Endothelial cell of umbilical vein (primary cell): Measurements from ENCODE around the gene HENMT1. TPM values are rescaled to one million over a fixed set of nuclear protein-coding genes. Genes with fewer than 3 reads are reported as not detected.

Source experiments
- BruUV-seq: library from RNA; stranded (reverse); fragments of 400-500 nt; replicated peaks from 2 replicates; lab custom pipeline; 2021; lab: Mats Ljungman, UMichigan
- CTCF ChIA-PET: fragments of 300-600, 350-600 bp; sonication (Branson Sonifier 250); formaldehyde crosslinking; loops from one replicate; lab custom pipeline; 2021; ENCODE audit warnings: antibody characterized with exemption, inconsistent platforms; lab: Charles Lee
- POLR2A ChIA-PET: fragments of 300-600, 350-600 bp; sonication (Branson Sonifier 250); formaldehyde crosslinking; loops from one replicate; lab custom pipeline; 2021; ENCODE audit warnings: antibody characterized with exemption, inconsistent platforms; lab: Charles Lee
- DNase-seq: peaks from one replicate; pipeline ENCODE4 v3.0.0-alpha.2; 2011; ENCODE audit warnings: low read depth, low spot score
- FAIRE-seq: peaks from 2 replicates; lab custom pipeline; 2011; peaks lifted over from hg19 to GRCh38; lab: Jason Lieb, UNC
- H2AFZ ChIP-seq: 2 replicates; pipeline ENCODE4 v1.6.0; 2012; ENCODE audit warnings: low read depth, low read length, control low read depth, inconsistent platforms
- H3K27ac ChIP-seq: 2 replicates; pipeline ENCODE4 v1.5.1; 2011; ENCODE audit warnings: low read depth, mild to moderate bottlenecking, control low read depth, low read length, moderate library complexity; ENCODE audit not compliant: insufficient read depth
- H3K27me3 ChIP-seq, 2 experiments: 2 replicates each; pipeline versions ENCODE4 v1.6.0 to v1.6.1; 2011; ENCODE audit warnings: low read length in 2 of 2, mixed read lengths in 1 of 2; ENCODE audit not compliant: control insufficient read depth in 2 of 2, insufficient read depth in 2 of 2
- H3K36me3 ChIP-seq, 2 experiments: 2 replicates in 1 of 2; 3 replicates in 1 of 2; pipeline ENCODE4 v1.5.1; 2011; ENCODE audit warnings: low read length in 2 of 2, mild to moderate bottlenecking in 1 of 2, moderate library complexity in 1 of 2; ENCODE audit not compliant: control insufficient read depth in 2 of 2, insufficient read depth in 2 of 2; ENCODE audit errors: extremely low read depth in 1 of 2
- H3K4me1 ChIP-seq: 3 replicates; pipeline ENCODE4 v1.5.1; 2011; ENCODE audit warnings: mild to moderate bottlenecking, low read length; ENCODE audit not compliant: control insufficient read depth, insufficient read depth; ENCODE audit errors: extremely low read depth
- H3K4me2 ChIP-seq: 2 replicates; pipeline ENCODE4 v1.6.1; 2011; ENCODE audit warnings: low read length, control low read depth, mixed read lengths; ENCODE audit not compliant: insufficient read depth
- H3K4me3 ChIP-seq, 3 experiments: fragments of 200-600 bp in 1 of 3; sonication (generic), shearing (Covaris generic) in 1 of 3; replicated peaks in 1 of 3; 2 replicates each; pipeline ENCODE4 v1.5.1; 2011 to 2016; ENCODE audit warnings: control low read depth in 3 of 3, low read length in 3 of 3, mild to moderate bottlenecking in 2 of 3, inconsistent platforms in 1 of 3, low read depth in 1 of 3, moderate library complexity in 1 of 3; ENCODE audit not compliant: insufficient read depth in 1 of 3
- H3K79me2 ChIP-seq: 2 replicates; pipeline ENCODE4 v1.6.0; 2012; ENCODE audit warnings: low read length, inconsistent platforms; ENCODE audit not compliant: control insufficient read depth, insufficient read depth
- H3K9ac ChIP-seq: replicated peaks from 2 replicates; pipeline ENCODE3; 2011; ENCODE audit warnings: low read length, control low read depth; ENCODE audit not compliant: insufficient read depth; ENCODE audit errors: extremely low read depth
- H3K9me1 ChIP-seq: replicated peaks from 3 replicates; pipeline ENCODE4 v1.6.0; 2011; ENCODE audit warnings: mild to moderate bottlenecking, low read length; ENCODE audit not compliant: control insufficient read depth, insufficient read depth; ENCODE audit errors: extremely low read depth
- H3K9me3 ChIP-seq: replicated peaks from 2 replicates; pipeline ENCODE4 v1.5.1; 2012; ENCODE audit warnings: low read length, inconsistent platforms; ENCODE audit not compliant: control insufficient read depth, insufficient read depth
- H4K20me1 ChIP-seq: replicated peaks from 2 replicates; pipeline ENCODE3; 2011; ENCODE audit warnings: mild to moderate bottlenecking, low read length; ENCODE audit not compliant: control insufficient read depth, insufficient read depth; ENCODE audit errors: extremely low read depth
- CTCF ChIP-seq, 2 donors: IDR thresholded peaks; 1 replicate in 1 of 2; 2 replicates in 1 of 2; pipeline ENCODE4 v1.5.1; 2011; ENCODE audit warnings: low read length in 2 of 2, mild to moderate bottlenecking in 2 of 2, moderate library complexity in 2 of 2, control low read depth in 1 of 2, inconsistent platforms in 1 of 2, low read depth in 1 of 2; ENCODE audit not compliant: insufficient read depth in 1 of 2; ENCODE audit errors: extremely low read depth in 1 of 2
- EZH2 ChIP-seq: IDR thresholded peaks from 2 replicates; pipeline ENCODE4 v1.6.1; 2012; ENCODE audit warnings: borderline replicate concordance, low read depth, mild to moderate bottlenecking, moderate library complexity, low read length, inconsistent platforms; ENCODE audit not compliant: severe bottlenecking
- FOS ChIP-seq: IDR thresholded peaks from 2 replicates; pipeline ENCODE4 v1.6.1; 2011; ENCODE audit warnings: mild to moderate bottlenecking, low read length, moderate library complexity, borderline replicate concordance; ENCODE audit not compliant: insufficient read depth
- GATA2 ChIP-seq: IDR thresholded peaks from 2 replicates; pipeline ENCODE4 v1.7.0; 2011; ENCODE audit warnings: low read depth, mild to moderate bottlenecking, moderate library complexity, mixed read lengths, low read length; ENCODE audit not compliant: insufficient read length, insufficient read depth
- JUN ChIP-seq: IDR thresholded peaks from 2 replicates; pipeline ENCODE4 v1.6.1; 2011; ENCODE audit warnings: borderline replicate concordance, low read depth; ENCODE audit not compliant: insufficient read length, insufficient read depth
- MYC ChIP-seq: IDR thresholded peaks from one replicate; pipeline ENCODE4 v1.6.1; 2011; ENCODE audit warnings: mild to moderate bottlenecking, low read depth, low read length
- POLR2A ChIP-seq: IDR thresholded peaks from 2 replicates; pipeline ENCODE4 v1.6.1; 2012; ENCODE audit warnings: low read depth, mild to moderate bottlenecking, control low read depth, low read length
- POLR2AphosphoS5 ChIP-seq: IDR thresholded peaks from 2 replicates; pipeline ENCODE4 v1.6.1; 2012; ENCODE audit warnings: low read depth, mild to moderate bottlenecking, control low read depth, low read length, moderate library complexity; ENCODE audit not compliant: insufficient read depth
- dilution Hi-C: fragments of 300-500 bp; cut with MboI; formaldehyde crosslinking; loops from one replicate; pipeline ENCODE4 v1.15.0; 2019; ENCODE audit warnings: low sequenced_read_pairs; ENCODE audit not compliant: extremely low pct_ligation_motif_present
- intact Hi-C: fragments of 100-400 bp; cut with micrococcal nuclease; formaldehyde crosslinking; loops from one replicate; pipeline ENCODE4 v1.10.0; 2022
- polyA plus RNA-seq, 4 experiments: library from polyadenylated mRNA; depleted of rRNA in 3 of 4; stranded (reverse) in 3 of 4; unstranded in 1 of 4; fragments of >200 nt; gene quantifications; 2 replicates each; pipeline versions ENCODE4 v1.2.1 to v1.2.3, GENCODE V29; 2011 to 2012; ENCODE audit warnings: missing spikeins in 1 of 4
- total RNA-seq: library from RNA; stranded (reverse); gene quantifications from 2 replicates; pipeline ENCODE4 v1.2.3, GENCODE V29; 2021
- TF ChIP-seq, protein P1 (sequence below): IDR thresholded peaks from 2 replicates; pipeline ENCODE4 v1.6.1; 2011; ENCODE audit not compliant: insufficient read depth, insufficient read length

Gene HENMT1
- total and polyA plus RNA-seq, 2 donors (not counting 3 experiments of a cell fraction or from before 2014, with no cell fraction given), result 4.4 to 4.5 TPM

DNA sequence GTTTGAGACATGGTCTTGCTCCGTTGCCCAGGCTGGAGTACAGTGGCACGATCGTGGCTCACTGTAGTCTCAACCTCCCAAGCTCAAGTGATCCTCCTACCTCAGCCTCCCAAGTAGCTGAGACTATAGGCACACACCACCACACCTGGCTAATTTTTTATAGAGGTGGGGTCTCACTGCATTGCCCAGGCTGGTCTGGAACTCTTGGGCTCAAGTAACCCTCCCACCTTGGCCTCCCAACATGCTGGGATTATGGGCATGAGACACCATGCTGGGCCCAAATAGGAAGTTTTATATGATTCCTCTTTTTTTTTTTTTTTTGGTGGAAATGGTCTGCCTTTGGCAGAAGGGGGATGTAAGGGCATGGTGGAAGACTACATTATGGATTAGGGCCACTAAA, 45.8 kb upstream of the HENMT1 start:
- H3K4me2 ChIP-seq, result no peak overlapping the region
- H2AFZ ChIP-seq, result no peak overlapping the region
- H3K79me2 ChIP-seq, result no peaks in the 10 kb centered on the region
- no peaks in the 10 kb centered on the region for H3K9me1 ChIP-seq
- H3K9me3 ChIP-seq, result no peaks in the 10 kb centered on the region
- intact Hi-C loops, result no loop called here
- TF ChIP-seq EZH2 (no peak), MYC (no peak), POLR2AphosphoS5 (no peak), POLR2A (no peak), JUN (no peak), GATA2 (no peak), CTCF (IDR thresholded peaks at IDR 0.05; ENCODE audit: extremely low read depth in 1 of 2, insufficient read depth in 1 of 2, low read depth in 1 of 2, low read length in 2 of 2) (no peak), FOS (no peak)
- TF ChIP-seq, protein P1, sequence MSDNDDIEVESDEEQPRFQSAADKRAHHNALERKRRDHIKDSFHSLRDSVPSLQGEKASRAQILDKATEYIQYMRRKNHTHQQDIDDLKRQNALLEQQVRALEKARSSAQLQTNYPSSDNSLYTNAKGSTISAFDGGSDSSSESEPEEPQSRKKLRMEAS, result no peak
- dilution Hi-C loops, result no loop called here
- H3K36me3 ChIP-seq, result peaks cover 0 to 3% of the 10 kb centered on the region in 2 experiments
- H3K4me3 ChIP-seq, result no peak overlapping the region
- no peaks in the 10 kb centered on the region for H4K20me1 ChIP-seq
- no peak overlapping the region for H3K27ac ChIP-seq
- FAIRE-seq (no peak), DNase-seq (no peak)
- H3K9ac ChIP-seq, result no peak overlapping the region
- no peaks in the 10 kb centered on the region for H3K27me3 ChIP-seq
- peaks cover 12% of the 10 kb centered on the region for H3K4me1 ChIP-seq
- no TSS peak for BruUV-seq
- POLR2A ChIA-PET, result no interaction called here
- CTCF ChIA-PET, result no interaction called here
